ENCODE results near the gene PNPLA5.

PNPLA5 gene

GRCh38 chr22:43860126-43860525, 31.7 kb downstream of the PNPLA5 start:
- TF ChIP-seq CEBPB (IDR thresholded peaks at IDR 0.05) (no peak), TAF1 (IDR thresholded peaks at IDR 0.05; ENCODE audit: low read depth) (no peak), TEAD4 (IDR thresholded peaks at IDR 0.05) (no peak), EGR1 (IDR thresholded peaks at IDR 0.05) (no peak), TCF12 (IDR thresholded peaks at IDR 0.05; ENCODE audit: low read depth) (no peak), EP300 (IDR thresholded peaks at IDR 0.05; ENCODE audit: borderline replicate concordance) (no peak), NFIC (IDR thresholded peaks at IDR 0.05) (no peak), RAD21 (IDR thresholded peaks at IDR 0.05; ENCODE audit: low read depth) (no peak), CREB1 (IDR thresholded peaks at IDR 0.05; ENCODE audit: low read depth) (no peak), YY1 (IDR thresholded peaks at IDR 0.05; ENCODE audit: low read depth) (no peak), REST (IDR thresholded peaks at IDR 0.05; ENCODE audit: low read depth) (no peak), MAX (IDR thresholded peaks at IDR 0.05) (no peak), FOXM1 (IDR thresholded peaks at IDR 0.05; ENCODE audit: borderline replicate concordance, low read depth) (no peak), ZBTB7A (IDR thresholded peaks at IDR 0.05; ENCODE audit: low read depth) (no peak)
- TF ChIP-seq, protein P1, sequence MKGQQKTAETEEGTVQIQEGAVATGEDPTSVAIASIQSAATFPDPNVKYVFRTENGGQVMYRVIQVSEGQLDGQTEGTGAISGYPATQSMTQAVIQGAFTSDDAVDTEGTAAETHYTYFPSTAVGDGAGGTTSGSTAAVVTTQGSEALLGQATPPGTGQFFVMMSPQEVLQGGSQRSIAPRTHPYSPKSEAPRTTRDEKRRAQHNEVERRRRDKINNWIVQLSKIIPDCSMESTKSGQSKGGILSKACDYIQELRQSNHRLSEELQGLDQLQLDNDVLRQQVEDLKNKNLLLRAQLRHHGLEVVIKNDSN (IDR thresholded peaks at IDR 0.05) = no peak

GRCh38 chr22:43859621-43860020, 32.2 kb downstream of the PNPLA5 start:
- no peak for TF ChIP-seq NFIC (IDR thresholded peaks at IDR 0.05)
- TF ChIP-seq, protein P1 (IDR thresholded peaks at IDR 0.05) = no peak
- TF ChIP-seq MAX (IDR thresholded peaks at IDR 0.05) = no peak
- no peak for TF ChIP-seq YY1 (IDR thresholded peaks at IDR 0.05; ENCODE audit: low read depth)
- TF ChIP-seq EP300 (IDR thresholded peaks at IDR 0.05; ENCODE audit: borderline replicate concordance) = no peak
- no peak for TF ChIP-seq ZBTB7A (IDR thresholded peaks at IDR 0.05; ENCODE audit: low read depth)
- TF ChIP-seq TCF12 (IDR thresholded peaks at IDR 0.05; ENCODE audit: low read depth) = no peak
- TF ChIP-seq REST (IDR thresholded peaks at IDR 0.05; ENCODE audit: low read depth) = no peak
- no peak for TF ChIP-seq CREB1 (IDR thresholded peaks at IDR 0.05; ENCODE audit: low read depth)
- TF ChIP-seq FOXM1 (IDR thresholded peaks at IDR 0.05; ENCODE audit: borderline replicate concordance, low read depth) = no peak
- no peak for TF ChIP-seq CEBPB (IDR thresholded peaks at IDR 0.05)
- TF ChIP-seq RAD21 (IDR thresholded peaks at IDR 0.05; ENCODE audit: low read depth) = no peak
- TF ChIP-seq TEAD4 (IDR thresholded peaks at IDR 0.05) = no peak
- no peak for TF ChIP-seq TAF1 (IDR thresholded peaks at IDR 0.05; ENCODE audit: low read depth)
- no peak for TF ChIP-seq EGR1 (IDR thresholded peaks at IDR 0.05)

DNA sequence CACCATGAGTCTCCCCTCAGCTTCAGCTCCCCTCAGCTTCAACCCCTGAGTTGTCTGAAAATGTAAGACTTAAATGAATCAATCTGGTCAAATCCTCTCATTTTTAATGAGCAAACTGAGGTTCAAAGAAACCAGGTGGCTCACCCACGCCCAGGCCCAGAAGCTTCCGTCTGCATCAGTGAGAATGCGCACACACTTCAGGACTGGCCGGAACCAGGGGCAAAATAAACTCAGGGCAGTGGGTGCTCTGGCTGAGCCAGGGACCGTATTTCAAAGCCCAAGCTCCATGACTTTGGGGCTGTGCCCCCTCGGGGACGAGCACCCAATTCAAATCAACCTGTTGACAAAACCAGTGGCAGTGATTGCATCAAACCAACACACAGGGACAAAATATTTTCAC, 32.6 kb downstream of the PNPLA5 start:
- no peak for TF ChIP-seq ZBTB7A (IDR thresholded peaks at IDR 0.05; ENCODE audit: low read depth)
- TF ChIP-seq FOXM1 (IDR thresholded peaks at IDR 0.05; ENCODE audit: borderline replicate concordance, low read depth) = no peak
- TF ChIP-seq MAX (IDR thresholded peaks at IDR 0.05) = no peak
- TF ChIP-seq, protein P1 (IDR thresholded peaks at IDR 0.05) = no peak

DNA sequence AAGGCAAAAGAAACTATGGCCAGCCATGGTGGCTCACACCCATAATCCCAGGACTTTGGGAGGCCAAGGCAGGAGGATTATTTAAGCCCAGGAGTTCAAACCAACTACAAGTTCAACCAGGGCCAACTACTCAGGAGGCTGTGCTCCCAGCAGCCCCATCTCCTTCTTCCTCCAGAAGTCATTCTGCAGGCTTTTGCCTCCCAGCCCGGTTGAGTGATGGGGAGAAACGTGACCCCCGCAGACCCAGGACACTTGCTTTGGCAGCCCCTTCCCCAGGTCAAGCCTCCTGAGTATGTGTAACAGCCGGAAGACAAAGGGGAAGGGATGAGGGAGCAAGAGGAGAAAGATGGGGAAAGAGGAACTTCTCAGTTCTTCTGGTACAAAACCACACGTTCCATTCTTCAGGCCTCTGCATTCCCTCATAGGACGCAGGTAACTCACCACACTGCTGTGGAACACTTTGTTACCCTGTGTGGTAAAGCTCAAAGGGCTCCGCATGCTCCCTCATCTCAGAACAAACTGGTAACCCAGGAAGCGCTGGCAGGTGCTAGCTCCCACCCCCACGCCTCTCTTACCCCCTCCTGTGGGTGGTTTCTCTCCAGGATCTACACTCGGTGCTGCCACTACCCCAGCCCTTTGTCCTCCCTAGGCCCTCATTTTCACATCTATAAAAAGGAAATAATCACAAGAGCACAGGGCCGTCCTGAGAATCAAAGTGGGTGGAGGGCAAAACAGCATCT, 33.5 kb downstream of the PNPLA5 start:
- TF ChIP-seq NFIC (IDR thresholded peaks at IDR 0.05) = no peak
- TF ChIP-seq EGR1 (IDR thresholded peaks at IDR 0.05) = no peak
- TF ChIP-seq MAX (IDR thresholded peaks at IDR 0.05) = no peak
- TF ChIP-seq FOXM1 (IDR thresholded peaks at IDR 0.05; ENCODE audit: borderline replicate concordance, low read depth) = no peak
- no peak for TF ChIP-seq REST (IDR thresholded peaks at IDR 0.05; ENCODE audit: low read depth)

All from Ishikawa (cell line).